B cell (primary cell): Measurements from ENCODE around the gene ERVH48-1.

Experiments
- CTCF ChIP-seq: fragments of 200-600 bp; IDR thresholded peaks from one replicate; pipeline ENCODE4 v1.8.0; 2022; ENCODE audit warnings: antibody characterized with exemption, mild to moderate bottlenecking
- EZH2 ChIP-seq: IDR thresholded peaks from 2 replicates; pipeline ENCODE4 v1.6.1; 2012; ENCODE audit warnings: borderline replicate concordance, low read depth, mild to moderate bottlenecking, moderate library complexity, low read length; ENCODE audit not compliant: insufficient read depth, poor library complexity, severe bottlenecking

- TF ChIP-seq CTCF (no peak), EZH2 (no peak)
Observed at GRCh38 chr21:42880352-42880751, 45.1 kb downstream of the ERVH48-1 start.
